HepG2 (cell line): ENCODE data around the gene GPR137. TPM values are rescaled to one million over a fixed set of nuclear protein-coding genes. Genes with fewer than 3 reads are reported as not detected.

Experiments used
- ARNT ChIP-seq: fragments of 450-650 bp; IDR thresholded peaks from 2 replicates; pipeline ENCODE4 v1.6.1; 2017
- ASH2L ChIP-seq: fragments of 300-600, 200-600 bp; sonication (generic); IDR thresholded peaks from 2 replicates; pipeline ENCODE4 v1.7.0; 2017; ENCODE audit warnings: low read depth, mild to moderate bottlenecking, moderate library complexity, mixed read lengths, low read length; ENCODE audit not compliant: insufficient read length
- ATF7-NPFF ChIP-seq: sonication (generic); formaldehyde crosslinking; IDR thresholded peaks from 2 replicates; pipeline ENCODE4 v1.8.1; 2023; ENCODE audit warnings: mild to moderate bottlenecking, low read depth, missing genetic modification reagents, moderate library complexity
- CCDC6 ChIP-seq: sonication (generic); formaldehyde crosslinking; IDR thresholded peaks from 2 replicates; pipeline ENCODE4 v1.8.1; 2022; ENCODE audit warnings: mild to moderate bottlenecking, missing genetic modification reagents, moderate library complexity
- E2F1 ChIP-seq: sonication (generic); formaldehyde crosslinking; IDR thresholded peaks from 2 replicates; pipeline ENCODE4 v1.5.0; 2020; ENCODE audit warnings: missing genetic modification reagents
- ETV6 ChIP-seq: sonication (generic); formaldehyde crosslinking; conservative IDR thresholded peaks from 2 replicates; pipeline ENCODE4 v1.4.0; 2020; ENCODE audit warnings: missing genetic modification reagents
- ONECUT2 ChIP-seq: sonication (generic); formaldehyde crosslinking; IDR thresholded peaks from 2 replicates; pipeline ENCODE4 v1.4.0; 2020; ENCODE audit warnings: missing genetic modification reagents
- RARA ChIP-seq: IDR thresholded peaks from 2 replicates; pipeline ENCODE4 v1.6.1; 2016; ENCODE audit warnings: missing genetic modification reagents, missing compliant biosample characterization
- XRCC5 ChIP-seq: fragments of 200-400 bp; formaldehyde crosslinking; optimal IDR thresholded peaks from 2 replicates; pipeline ENCODE3; 2017; ENCODE audit warnings: mild to moderate bottlenecking, low read length
- ZBTB20 ChIP-seq: sonication (generic); formaldehyde crosslinking; IDR thresholded peaks from 2 replicates; pipeline ENCODE4 v1.8.1; 2023; ENCODE audit warnings: missing genetic modification reagents, low read depth, mild to moderate bottlenecking, borderline replicate concordance
- ZNF205 ChIP-seq: IDR thresholded peaks from 2 replicates; pipeline ENCODE4 v1.6.1; 2018; ENCODE audit warnings: missing biosample characterization, missing genetic modification reagents
- ZNF30 ChIP-seq: sonication (generic); formaldehyde crosslinking; IDR thresholded peaks from 2 replicates; pipeline ENCODE4 v1.5.0; 2020; ENCODE audit warnings: mild to moderate bottlenecking, missing genetic modification reagents
- ZNF558 ChIP-seq: sonication (generic); formaldehyde crosslinking; IDR thresholded peaks from 2 replicates; pipeline ENCODE4 v1.9.0; 2022; ENCODE audit warnings: mild to moderate bottlenecking, missing genetic modification reagents, borderline replicate concordance
- ZNF570 ChIP-seq: sonication (generic); formaldehyde crosslinking; IDR thresholded peaks from 2 replicates; pipeline ENCODE4 v1.4.0; 2020; ENCODE audit warnings: mild to moderate bottlenecking, missing genetic modification reagents, borderline replicate concordance
- polyA plus RNA-seq, 8 experiments: library from polyadenylated mRNA; depleted of rRNA in 3 of 8; stranded (reverse) in 7 of 8; unstranded in 1 of 8; fragments of >200 nt; fragmentation: Illumina TruSeq in 4 of 8; extraction: Trizol in 4 of 8; gene quantifications; 2 replicates each; pipeline versions ENCODE4 v1.2.1 to v1.2.3, GENCODE V29; 2011 to 2016; ENCODE audit warnings: low read depth in 4 of 8, missing spikeins in 1 of 8, mixed read lengths in 1 of 8; ENCODE audit not compliant: insufficient read depth in 1 of 8
- total RNA-seq, 5 experiments: library from RNA; depleted of rRNA; stranded (reverse); fragments of >200 nt; fragmentation: Illumina TruSeq; extraction: Trizol; gene quantifications; 2 replicates each; pipeline ENCODE4 v1.2.3, GENCODE V29; 2016; ENCODE audit warnings: low read depth in 1 of 5
- TF ChIP-seq, protein P1 (sequence below): sonication (generic); formaldehyde crosslinking; IDR thresholded peaks from 2 replicates; pipeline ENCODE4 v1.8.0; 2022; ENCODE audit warnings: missing genetic modification reagents, mild to moderate bottlenecking, inconsistent platforms, borderline replicate concordance
- TF ChIP-seq, protein P2 (sequence below): sonication (generic); formaldehyde crosslinking; IDR thresholded peaks from 2 replicates; pipeline ENCODE4 v1.4.0; 2020; ENCODE audit warnings: missing genetic modification reagents, borderline replicate concordance
- TF ChIP-seq, protein P3 (sequence below): sonication (generic); formaldehyde crosslinking; IDR thresholded peaks from 2 replicates; pipeline ENCODE4 v1.4.0; 2020; ENCODE audit warnings: low read depth, missing genetic modification reagents
- TF ChIP-seq, protein P4 (sequence below): sonication (generic); formaldehyde crosslinking; IDR thresholded peaks from 2 replicates; pipeline ENCODE4 v1.5.0; 2020; ENCODE audit warnings: missing genetic modification reagents

Gene GPR137
- total and polyA plus RNA-seq, 2 of the 13 experiments (the other 11 are each of a cell fraction or from before 2014, with no cell fraction given), result 8.5 to 13.2 TPM

- TF ChIP-seq ZNF30 (CRISPR knock-in tag) (no peak), ASH2L (no peak), RARA (CRISPR knock-in tag) (no peak; the same call in 1 of the 2 replicates), ARNT (no peak), ETV6 (no peak; the same call in 1 of the 2 replicates), ZBTB20 (CRISPR knock-in tag) (peak; percentile 43; the same call in 1 of the 2 replicates), XRCC5 (peak; percentile 26), CCDC6 (CRISPR knock-in tag) (no peak), ZNF558 (peak; percentile 59; the same call in 1 of the 2 replicates), E2F1 (CRISPR knock-in tag) (peak; percentile 76; the same call in 1 of the 2 replicates), ZNF570 (CRISPR knock-in tag) (0 out of 2 replicates have a peak, but pooled peaks have one; percentile 38), ZNF205 (CRISPR knock-in tag) (no peak), ONECUT2 (CRISPR knock-in tag) (no peak), ATF7-NPFF (peak; percentile 60; the same call in 1 of the 2 replicates)
- TF ChIP-seq, protein P1, sequence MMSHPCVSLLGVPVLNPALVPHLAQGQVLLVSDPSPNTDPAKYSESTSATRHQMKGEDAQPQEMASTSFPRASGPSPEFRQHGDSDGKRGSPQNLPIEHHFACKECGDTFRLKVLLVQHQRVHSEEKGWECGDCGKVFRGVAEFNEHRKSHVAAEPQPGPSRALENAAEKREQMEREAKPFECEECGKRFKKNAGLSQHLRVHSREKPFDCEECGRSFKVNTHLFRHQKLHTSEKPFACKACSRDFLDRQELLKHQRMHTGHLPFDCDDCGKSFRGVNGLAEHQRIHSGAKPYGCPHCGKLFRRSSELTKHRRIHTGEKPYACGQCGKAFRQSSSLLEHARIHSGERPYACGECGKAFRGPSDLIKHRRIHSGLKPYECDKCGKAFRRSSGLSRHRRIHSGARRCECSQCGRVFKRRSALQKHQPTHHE, result peak; percentile 3; the same call in 1 of the 2 replicates
- TF ChIP-seq, protein P2, sequence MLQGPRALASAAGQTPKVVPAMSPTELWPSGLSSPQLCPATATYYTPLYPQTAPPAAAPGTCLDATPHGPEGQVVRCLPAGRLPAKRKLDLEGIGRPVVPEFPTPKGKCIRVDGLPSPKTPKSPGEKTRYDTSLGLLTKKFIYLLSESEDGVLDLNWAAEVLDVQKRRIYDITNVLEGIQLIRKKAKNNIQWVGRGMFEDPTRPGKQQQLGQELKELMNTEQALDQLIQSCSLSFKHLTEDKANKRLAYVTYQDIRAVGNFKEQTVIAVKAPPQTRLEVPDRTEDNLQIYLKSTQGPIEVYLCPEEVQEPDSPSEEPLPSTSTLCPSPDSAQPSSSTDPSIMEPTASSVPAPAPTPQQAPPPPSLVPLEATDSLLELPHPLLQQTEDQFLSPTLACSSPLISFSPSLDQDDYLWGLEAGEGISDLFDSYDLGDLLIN (CRISPR knock-in tag), result 0 out of 2 replicates have a peak, but pooled peaks have one; percentile 88
- TF ChIP-seq, protein P3, sequence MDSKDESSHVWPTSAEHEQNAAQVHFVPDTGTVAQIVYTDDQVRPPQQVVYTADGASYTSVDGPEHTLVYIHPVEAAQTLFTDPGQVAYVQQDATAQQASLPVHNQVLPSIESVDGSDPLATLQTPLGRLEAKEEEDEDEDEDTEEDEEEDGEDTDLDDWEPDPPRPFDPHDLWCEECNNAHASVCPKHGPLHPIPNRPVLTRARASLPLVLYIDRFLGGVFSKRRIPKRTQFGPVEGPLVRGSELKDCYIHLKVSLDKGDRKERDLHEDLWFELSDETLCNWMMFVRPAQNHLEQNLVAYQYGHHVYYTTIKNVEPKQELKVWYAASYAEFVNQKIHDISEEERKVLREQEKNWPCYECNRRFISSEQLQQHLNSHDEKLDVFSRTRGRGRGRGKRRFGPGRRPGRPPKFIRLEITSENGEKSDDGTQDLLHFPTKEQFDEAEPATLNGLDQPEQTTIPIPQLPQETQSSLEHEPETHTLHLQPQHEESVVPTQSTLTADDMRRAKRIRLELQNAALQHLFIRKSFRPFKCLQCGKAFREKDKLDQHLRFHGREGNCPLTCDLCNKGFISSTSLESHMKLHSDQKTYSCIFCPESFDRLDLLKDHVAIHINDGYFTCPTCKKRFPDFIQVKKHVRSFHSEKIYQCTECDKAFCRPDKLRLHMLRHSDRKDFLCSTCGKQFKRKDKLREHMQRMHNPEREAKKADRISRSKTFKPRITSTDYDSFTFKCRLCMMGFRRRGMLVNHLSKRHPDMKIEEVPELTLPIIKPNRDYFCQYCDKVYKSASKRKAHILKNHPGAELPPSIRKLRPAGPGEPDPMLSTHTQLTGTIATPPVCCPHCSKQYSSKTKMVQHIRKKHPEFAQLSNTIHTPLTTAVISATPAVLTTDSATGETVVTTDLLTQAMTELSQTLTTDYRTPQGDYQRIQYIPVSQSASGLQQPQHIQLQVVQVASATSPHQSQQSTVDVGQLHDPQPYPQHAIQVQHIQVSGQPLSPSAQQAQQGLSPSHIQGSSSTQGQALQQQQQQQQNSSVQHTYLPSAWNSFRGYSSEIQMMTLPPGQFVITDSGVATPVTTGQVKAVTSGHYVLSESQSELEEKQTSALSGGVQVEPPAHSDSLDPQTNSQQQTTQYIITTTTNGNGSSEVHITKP (CRISPR knock-in tag), result no peak
- TF ChIP-seq, protein P4, sequence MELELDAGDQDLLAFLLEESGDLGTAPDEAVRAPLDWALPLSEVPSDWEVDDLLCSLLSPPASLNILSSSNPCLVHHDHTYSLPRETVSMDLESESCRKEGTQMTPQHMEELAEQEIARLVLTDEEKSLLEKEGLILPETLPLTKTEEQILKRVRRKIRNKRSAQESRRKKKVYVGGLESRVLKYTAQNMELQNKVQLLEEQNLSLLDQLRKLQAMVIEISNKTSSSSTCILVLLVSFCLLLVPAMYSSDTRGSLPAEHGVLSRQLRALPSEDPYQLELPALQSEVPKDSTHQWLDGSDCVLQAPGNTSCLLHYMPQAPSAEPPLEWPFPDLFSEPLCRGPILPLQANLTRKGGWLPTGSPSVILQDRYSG (CRISPR knock-in tag), result peak; percentile 45; the same call in 1 of the 2 replicates
Measured at GRCh38 chr11:64317961-64318765, 32.5 kb downstream of the GPR137 start, which contains the start of gene PRDX5 (continued).
